Keratinocyte (primary cell): Measurements from ENCODE around the gene GSTO2. TPM values are rescaled to one million over a fixed set of nuclear protein-coding genes. Genes with fewer than 3 reads are reported as not detected.
A peak's percentile ranks its signal among the peaks of the same experiment; 100 is the strongest.

Experiments
- DNase-seq: peaks from one replicate; pipeline ENCODE4 v3.0.0-alpha.2; 2011; ENCODE audit warnings: low read depth, missing footprints, low spot score
- FAIRE-seq: peaks from 2 replicates; lab custom pipeline; 2011; peaks lifted over from hg19 to GRCh38; lab: Jason Lieb, UNC
- H2AFZ ChIP-seq: 2 replicates; pipeline ENCODE4 v1.6.0; 2012; ENCODE audit warnings: low read length, control low read depth, inconsistent platforms; ENCODE audit not compliant: control insufficient read depth
- H3K27ac ChIP-seq: 2 replicates; pipeline ENCODE4 v1.5.1; 2011; ENCODE audit warnings: low read length; ENCODE audit not compliant: control insufficient read depth, insufficient read depth
- H3K27me3 ChIP-seq: 3 replicates; pipeline ENCODE4 v1.6.0; 2011; ENCODE audit warnings: low read length; ENCODE audit not compliant: control insufficient read depth, insufficient read depth; ENCODE audit errors: extremely low read depth
- H3K36me3 ChIP-seq, 2 experiments: 2 replicates in 1 of 2; 3 replicates in 1 of 2; pipeline ENCODE4 v1.5.1; 2011; ENCODE audit warnings: low read length in 2 of 2, mild to moderate bottlenecking in 1 of 2; ENCODE audit not compliant: control insufficient read depth in 2 of 2, insufficient read depth in 2 of 2; ENCODE audit errors: extremely low read depth in 1 of 2
- H3K4me1 ChIP-seq: 3 replicates; pipeline ENCODE4 v1.5.1; 2011; ENCODE audit warnings: low read length; ENCODE audit not compliant: control insufficient read depth, insufficient read depth; ENCODE audit errors: extremely low read depth
- H3K4me2 ChIP-seq: 3 replicates; pipeline ENCODE4 v1.6.0; 2011; ENCODE audit warnings: low read depth, low read length; ENCODE audit not compliant: control insufficient read depth, insufficient read depth; ENCODE audit errors: extremely low read depth
- H3K4me3 ChIP-seq, 3 experiments: fragments of 200-600 bp in 1 of 3; sonication (generic) in 1 of 3; 2 replicates in 2 of 3; 3 replicates in 1 of 3; pipeline ENCODE4 v1.5.1; 2011 to 2016; ENCODE audit warnings: low read length in 3 of 3, mild to moderate bottlenecking in 3 of 3, control low read depth in 2 of 3, inconsistent platforms in 1 of 3, low read depth in 1 of 3, mixed read lengths in 1 of 3, mixed run types in 1 of 3, moderate library complexity in 1 of 3; ENCODE audit not compliant: control insufficient read depth in 2 of 3, insufficient read depth in 2 of 3; ENCODE audit errors: extremely low read depth in 1 of 3
- H3K79me2 ChIP-seq: 2 replicates; pipeline ENCODE4 v1.6.0; 2012; ENCODE audit warnings: low read length; ENCODE audit not compliant: control insufficient read depth, insufficient read depth
- H3K9ac ChIP-seq: 3 replicates; pipeline ENCODE4 v1.6.0; 2011; ENCODE audit warnings: low read length; ENCODE audit not compliant: control insufficient read depth, insufficient read depth; ENCODE audit errors: extremely low read depth
- H3K9me1 ChIP-seq: 3 replicates; pipeline ENCODE4 v1.6.0; 2011; ENCODE audit warnings: low read length; ENCODE audit not compliant: control insufficient read depth, insufficient read depth; ENCODE audit errors: extremely low read depth
- H3K9me3 ChIP-seq: 2 replicates; pipeline ENCODE4 v1.5.1; 2012; ENCODE audit warnings: low read depth, low read length; ENCODE audit not compliant: control insufficient read depth
- H4K20me1 ChIP-seq: 3 replicates; pipeline ENCODE4 v1.6.0; 2011; ENCODE audit warnings: low read length; ENCODE audit not compliant: control insufficient read depth, insufficient read depth; ENCODE audit errors: extremely low read depth
- CTCF ChIP-seq, 3 experiments: IDR thresholded peaks in 1 of 3; conservative IDR thresholded peaks in 1 of 3; optimal IDR thresholded peaks in 1 of 3; 2 replicates in 2 of 3; 3 replicates in 1 of 3; pipeline versions ENCODE3 to v1.5.1; 2011; ENCODE audit warnings: low read length in 3 of 3, mild to moderate bottlenecking in 3 of 3, moderate library complexity in 2 of 3, control low read depth in 1 of 3, inconsistent platforms in 1 of 3; ENCODE audit not compliant: insufficient read depth in 2 of 3; ENCODE audit errors: extremely low read depth in 1 of 3
- EZH2 ChIP-seq: IDR thresholded peaks from one replicate; pipeline ENCODE4 v1.6.1; 2012; ENCODE audit warnings: inconsistent platforms, mild to moderate bottlenecking, low read length, moderate library complexity
- dilution Hi-C: fragments of 300-500 bp; cut with MboI; formaldehyde crosslinking; loops from one replicate; pipeline ENCODE4 v1.7.0; 2020; ENCODE audit warnings: low sequenced_read_pairs; ENCODE audit not compliant: extremely low pct_ligation_motif_present
- polyA plus RNA-seq, 5 experiments: library from polyadenylated mRNA; depleted of rRNA in 3 of 5; stranded (reverse) in 3 of 5; stranded (forward) in 1 of 5; unstranded in 1 of 5; fragments of >200 nt; gene quantifications; 1 replicate in 1 of 5; 2 replicates in 3 of 5; 3 replicates in 1 of 5; pipeline versions ENCODE4 v1.2.1 to v1.2.3, GENCODE V29; 2011 to 2012; ENCODE audit warnings: missing spikeins in 2 of 5, low read depth in 1 of 5, low replicate concordance in 1 of 5

GSTO2 gene
- polyA plus RNA-seq, 1 donor (not counting 4 experiments of a cell fraction or from before 2014, with no cell fraction given): 56.9 TPM

- H3K9me1 ChIP-seq: peaks cover 3% of the 10 kb centered on the region
- H3K4me2 ChIP-seq: peak overlapping the region; percentile 92
- H3K4me3 ChIP-seq: peak overlapping the region in 2 of 3 experiments; percentile 86
- H4K20me1 ChIP-seq: no peaks in the 10 kb centered on the region
- H2AFZ ChIP-seq: peak overlapping the region; percentile 97
- TF ChIP-seq EZH2 (no peak), CTCF (optimal IDR thresholded peaks at IDR 0.05 in 1 of 3, IDR thresholded peaks at IDR 0.05 in 1 of 3, conservative IDR thresholded peaks at IDR 0.05 in 1 of 3; ENCODE audit: extremely low read depth in 1 of 3, insufficient read depth in 2 of 3, low read length in 3 of 3) (no peak)
- no peak for DNase-seq
- dilution Hi-C loops: no loop called here
- peak overlapping the region; percentile 82 for H3K27ac ChIP-seq
- FAIRE-seq: peak; percentile 48
- no peaks in the 10 kb centered on the region for H3K27me3 ChIP-seq
- peaks cover 3 to 8% of the 10 kb centered on the region in 2 experiments for H3K36me3 ChIP-seq
- H3K9me3 ChIP-seq: no peaks in the 10 kb centered on the region
- H3K9ac ChIP-seq: peak overlapping the region; percentile 86
- H3K4me1 ChIP-seq: peaks cover 36% of the 10 kb centered on the region
- H3K79me2 ChIP-seq: peaks cover 36% of the 10 kb centered on the region
Measured at GRCh38 chr10:104253606-104254410, 15.2 kb upstream of the GSTO2 start.

- peak within 1 kb of the TSS; percentile 92 for H3K4me2 ChIP-seq
Measured at GRCh38 chr10:104254493-104255310, 14.3 kb upstream of the GSTO2 start, which contains the start of gene GSTO1. Gene GSTO1 (plus strand): TSS chr10:104254892. CDS start chr10:104254929, 37 bp downstream.

More at GRCh38 chr10:104254493-104255310, 14.3 kb upstream of the GSTO2 start, which contains the start of gene GSTO1:
- Histone ChIP-seq H2AFZ (peak within 1 kb of the TSS; percentile 97), H3K36me3 (peaks cover 3 to 8% of the 10 kb centered on the region in 2 experiments), H3K9me3 (no peaks in the 10 kb centered on the region), H3K27ac (peak within 1 kb of the TSS; percentile 82), H3K4me3 (peak within 1 kb of the TSS; percentile 86 to 88 (median 86)), H3K9ac (peak within 1 kb of the TSS; percentile 86), H3K4me1 (peaks cover 45% of the 10 kb centered on the region), H4K20me1 (no peaks in the 10 kb centered on the region), H3K27me3 (no peaks in the 10 kb centered on the region), H3K9me1 (peaks cover 3% of the 10 kb centered on the region), H3K79me2 (peaks cover 36% of the 10 kb centered on the region)
- no peak for TF ChIP-seq EZH2
- TF ChIP-seq CTCF (optimal IDR thresholded peaks at IDR 0.05 in 1 of 3, IDR thresholded peaks at IDR 0.05 in 1 of 3, conservative IDR thresholded peaks at IDR 0.05 in 1 of 3; ENCODE audit: extremely low read depth in 1 of 3, insufficient read depth in 2 of 3, low read length in 3 of 3): no peak
- dilution Hi-C loops: no loop called here
- DNase-seq: no peak
- FAIRE-seq: peak; percentile 23
